K562 (cell line): ENCODE measurements around the gene UNC45A. TPM values are rescaled to one million over a fixed set of nuclear protein-coding genes. Genes with fewer than 3 reads are reported as not detected.

Experiments used
- ATF4 ChIP-seq: fragments of 450-650 bp; formaldehyde crosslinking; IDR thresholded peaks from 2 replicates; pipeline ENCODE4 v1.4.0; 2022; ENCODE audit warnings: mild to moderate bottlenecking, moderate library complexity
- ATF7 ChIP-seq: fragments of 450-650 bp; IDR thresholded peaks from 2 replicates; pipeline ENCODE4 v1.7.1; 2014; ENCODE audit warnings: mild to moderate bottlenecking, moderate library complexity
- FOXJ2 ChIP-seq: fragments of 200-800 bp; sonication (Bioruptor generic); IDR thresholded peaks from 2 replicates; pipeline ENCODE4 v1.6.1; 2016; ENCODE audit warnings: missing genetic modification characterization, missing compliant biosample characterization
- KDM2B ChIP-seq: fragments of 250-450 bp; sonication (Bioruptor Pico); IDR thresholded peaks from 2 replicates; pipeline ENCODE4 v1.8.0; 2021; ENCODE audit warnings: mild to moderate bottlenecking, moderate library complexity
- LEF1 ChIP-seq: fragments of 450-650 bp; IDR thresholded peaks from 2 replicates; pipeline ENCODE4 v1.6.1; 2016; ENCODE audit warnings: mild to moderate bottlenecking
- MIER1 ChIP-seq: fragments of 450-650 bp; IDR thresholded peaks from 2 replicates; pipeline ENCODE4 v1.6.1; 2016; ENCODE audit warnings: antibody characterized with exemption, mild to moderate bottlenecking, low read depth
- NRF1 ChIP-seq, 2 experiments: fragments of 450-650 bp; IDR thresholded peaks in 1 of 2; conservative IDR thresholded peaks in 1 of 2; 2 replicates each; pipeline ENCODE4 v1.6.1; 2014; ENCODE audit warnings: mild to moderate bottlenecking in 2 of 2
- PHF21A ChIP-seq: fragments of 450-650 bp; IDR thresholded peaks from 2 replicates; pipeline ENCODE4 v1.6.1; 2017; ENCODE audit warnings: low read depth, borderline replicate concordance
- RB1 ChIP-seq: fragments of 450-650 bp; IDR thresholded peaks from 2 replicates; pipeline ENCODE4 v1.6.1; 2017; ENCODE audit warnings: low read depth, mild to moderate bottlenecking
- RBBP5 ChIP-seq: fragments of 200-600 bp; sonication (generic); IDR thresholded peaks from 2 replicates; pipeline ENCODE4 v1.6.1; 2012; ENCODE audit warnings: borderline replicate concordance, mild to moderate bottlenecking, low read length, control low read depth, inconsistent platforms; ENCODE audit not compliant: insufficient read depth, poor library complexity, severe bottlenecking
- RNF2 ChIP-seq: sonication (generic); IDR thresholded peaks from 2 replicates; pipeline ENCODE4 v1.6.1; 2016
- SAFB2 ChIP-seq: fragments of 200-400 bp; formaldehyde crosslinking; IDR thresholded peaks from 2 replicates; pipeline ENCODE4 v1.6.1; 2018; ENCODE audit warnings: borderline replicate concordance, low read length, low read depth, moderate library complexity; ENCODE audit not compliant: severe bottlenecking
- SLC30A9 ChIP-seq: fragments of 250-450 bp; sonication (Bioruptor Pico); IDR thresholded peaks from 2 replicates; pipeline ENCODE4 v1.8.0; 2022; ENCODE audit warnings: mild to moderate bottlenecking, moderate library complexity
- SRSF1 ChIP-seq: fragments of 200-400 bp; formaldehyde crosslinking; IDR thresholded peaks from 2 replicates; pipeline ENCODE4 v1.6.1; 2017; ENCODE audit warnings: mild to moderate bottlenecking, low read depth, low read length, moderate library complexity
- STAT5B ChIP-seq: fragments of 250-450 bp; sonication (Bioruptor Pico); IDR thresholded peaks from 2 replicates; pipeline ENCODE4 v1.8.0; 2021; ENCODE audit warnings: mild to moderate bottlenecking, inconsistent platforms
- TAF1 ChIP-seq: IDR thresholded peaks from 2 replicates; pipeline ENCODE4 v1.6.1; 2011; ENCODE audit warnings: mild to moderate bottlenecking, low read length, moderate library complexity; ENCODE audit not compliant: insufficient read depth, control insufficient read depth, severe bottlenecking; ENCODE audit errors: extremely low read depth
- TBP ChIP-seq: optimal IDR thresholded peaks from 2 replicates; pipeline ENCODE3; 2011; ENCODE audit warnings: low read depth, low read length, improper control_type of control experiment
- TCF7L2 ChIP-seq: fragments of 150-350 bp; IDR thresholded peaks from 2 replicates; pipeline ENCODE4 v1.6.1; 2016; ENCODE audit warnings: low read depth, mild to moderate bottlenecking, low read length, moderate library complexity
- ZBTB17 ChIP-seq: fragments of 450-650 bp; formaldehyde crosslinking; IDR thresholded peaks from 2 replicates; pipeline ENCODE4 v1.4.0; 2020; ENCODE audit warnings: mild to moderate bottlenecking
- polyA plus RNA-seq, 8 experiments: library from polyadenylated mRNA; depleted of rRNA in 4 of 8; stranded (reverse) in 5 of 8; unstranded in 3 of 8; fragments of >200 nt; fragmentation: Nextera tagmentation in 2 of 8; fragmentation: Illumina TruSeq in 1 of 8; extraction: Ambion mirVana in 2 of 8; extraction: Trizol in 1 of 8; gene quantifications; 2 replicates each; pipeline versions ENCODE4 v1.2.1 to v1.2.3, GENCODE V29; 2011 to 2014; ENCODE audit warnings: inconsistent platforms in 1 of 8, missing spikeins in 1 of 8
- total RNA-seq, 7 experiments: library from RNA; depleted of rRNA in 6 of 7; stranded (reverse); fragments of >200 nt in 6 of 7; fragmentation: Illumina TruSeq in 2 of 7; extraction: Trizol in 2 of 7; gene quantifications; 2 replicates each; pipeline versions ENCODE4 v1.2.1 to v1.2.3, GENCODE V29; 2011 to 2021; ENCODE audit warnings: low replicate concordance in 1 of 7
- TF ChIP-seq, protein P1 (sequence below): fragments of 450-650 bp; IDR thresholded peaks from 2 replicates; pipeline ENCODE4 v1.6.1; 2016; ENCODE audit warnings: mild to moderate bottlenecking
- TF ChIP-seq, protein P2 (sequence below): sonication (generic); formaldehyde crosslinking; IDR thresholded peaks from 2 replicates; pipeline ENCODE4 v1.8.1; 2023; ENCODE audit warnings: mild to moderate bottlenecking, missing genetic modification reagents

The UNC45A gene
- total and polyA plus RNA-seq, 9 of the 15 experiments (the other 6 are each of a cell fraction or from before 2014, with no cell fraction given): 22.4 to 79.3 (median 43.7) TPM

DNA sequence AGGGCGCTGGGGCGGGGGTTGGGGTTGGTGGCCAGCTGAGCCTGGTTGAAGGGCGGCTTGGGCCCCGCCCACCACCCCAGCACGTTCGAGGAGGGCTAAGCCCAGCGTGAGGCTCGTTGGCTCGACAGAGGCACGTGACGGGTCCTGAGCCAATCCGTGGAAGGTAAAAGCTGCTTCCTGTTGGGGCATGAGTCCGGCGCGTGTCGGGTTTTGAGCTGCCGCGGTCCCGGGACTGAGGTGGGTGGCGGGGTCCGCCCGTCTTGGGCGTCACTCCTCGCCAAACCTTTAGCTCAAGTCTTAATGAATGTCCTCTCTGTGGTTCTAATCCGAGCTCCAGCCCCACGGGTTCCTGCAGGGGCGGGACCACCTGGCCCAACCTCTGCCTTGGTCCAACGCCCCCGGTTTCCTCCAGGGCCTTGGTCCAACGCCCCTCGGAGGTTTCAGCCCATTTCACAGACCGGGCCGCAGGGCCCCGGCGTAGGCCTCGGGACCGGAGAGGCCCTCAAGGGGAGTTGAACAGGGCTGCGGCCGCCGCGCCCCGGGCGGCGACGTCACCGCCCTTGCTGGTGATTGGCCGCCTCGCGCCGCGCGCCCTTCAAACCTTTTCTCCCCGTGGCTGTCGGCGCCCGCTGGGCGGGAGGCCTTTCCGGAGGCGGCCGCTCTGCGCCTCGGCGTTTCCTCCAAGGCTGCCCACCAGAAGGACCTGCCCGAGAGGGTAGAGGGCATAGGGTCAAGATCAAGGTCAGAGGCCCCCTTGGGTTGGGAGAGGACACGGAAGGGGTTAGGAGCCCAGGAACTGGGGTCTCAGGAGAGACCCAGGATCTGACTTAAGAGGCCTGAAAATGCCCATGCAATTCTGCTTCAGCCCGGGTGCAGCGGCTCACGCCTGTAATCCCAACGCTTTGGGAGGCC lies 19.9 kb downstream of the UNC45A start, which contains the start of gene RCCD1 (continued):
- TF ChIP-seq, protein P1, sequence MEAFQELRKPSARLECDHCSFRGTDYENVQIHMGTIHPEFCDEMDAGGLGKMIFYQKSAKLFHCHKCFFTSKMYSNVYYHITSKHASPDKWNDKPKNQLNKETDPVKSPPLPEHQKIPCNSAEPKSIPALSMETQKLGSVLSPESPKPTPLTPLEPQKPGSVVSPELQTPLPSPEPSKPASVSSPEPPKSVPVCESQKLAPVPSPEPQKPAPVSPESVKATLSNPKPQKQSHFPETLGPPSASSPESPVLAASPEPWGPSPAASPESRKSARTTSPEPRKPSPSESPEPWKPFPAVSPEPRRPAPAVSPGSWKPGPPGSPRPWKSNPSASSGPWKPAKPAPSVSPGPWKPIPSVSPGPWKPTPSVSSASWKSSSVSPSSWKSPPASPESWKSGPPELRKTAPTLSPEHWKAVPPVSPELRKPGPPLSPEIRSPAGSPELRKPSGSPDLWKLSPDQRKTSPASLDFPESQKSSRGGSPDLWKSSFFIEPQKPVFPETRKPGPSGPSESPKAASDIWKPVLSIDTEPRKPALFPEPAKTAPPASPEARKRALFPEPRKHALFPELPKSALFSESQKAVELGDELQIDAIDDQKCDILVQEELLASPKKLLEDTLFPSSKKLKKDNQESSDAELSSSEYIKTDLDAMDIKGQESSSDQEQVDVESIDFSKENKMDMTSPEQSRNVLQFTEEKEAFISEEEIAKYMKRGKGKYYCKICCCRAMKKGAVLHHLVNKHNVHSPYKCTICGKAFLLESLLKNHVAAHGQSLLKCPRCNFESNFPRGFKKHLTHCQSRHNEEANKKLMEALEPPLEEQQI: no peak; the same call in 1 of the 2 replicates
- peak; percentile 69 for TF ChIP-seq TAF1
- peak; percentile 98 for TF ChIP-seq ATF7
- no peak for TF ChIP-seq SRSF1
- TF ChIP-seq ZBTB17 (CRISPR knock-in tag): peak; percentile 88
- TF ChIP-seq MIER1: no peak
- TF ChIP-seq LEF1: peak; percentile 58; the same call in 1 of the 2 replicates
- TF ChIP-seq SLC30A9 (CRISPR knock-in tag): no peak
- no peak; the same call in 1 of the 2 replicates for TF ChIP-seq TCF7L2
- TF ChIP-seq NRF1 (conservative IDR thresholded peaks at IDR 0.05 in 1 of 2, IDR thresholded peaks at IDR 0.05 in 1 of 2): peak; percentile 43 to 58
- TF ChIP-seq TBP: peak; percentile 68
- no peak for TF ChIP-seq STAT5B (CRISPR knock-in tag)
- no peak for TF ChIP-seq FOXJ2 (tag)
- TF ChIP-seq KDM2B: peak; percentile 39; the same call in 1 of the 2 replicates
- peak; percentile 56 for TF ChIP-seq RBBP5
- TF ChIP-seq RNF2: peak; percentile 60; the same call in 1 of the 2 replicates
- TF ChIP-seq SAFB2: no peak
- 0 out of 2 replicates have a peak, but pooled peaks have one; percentile 19 for TF ChIP-seq ATF4 (CRISPR knock-in tag)
- TF ChIP-seq, protein P2, sequence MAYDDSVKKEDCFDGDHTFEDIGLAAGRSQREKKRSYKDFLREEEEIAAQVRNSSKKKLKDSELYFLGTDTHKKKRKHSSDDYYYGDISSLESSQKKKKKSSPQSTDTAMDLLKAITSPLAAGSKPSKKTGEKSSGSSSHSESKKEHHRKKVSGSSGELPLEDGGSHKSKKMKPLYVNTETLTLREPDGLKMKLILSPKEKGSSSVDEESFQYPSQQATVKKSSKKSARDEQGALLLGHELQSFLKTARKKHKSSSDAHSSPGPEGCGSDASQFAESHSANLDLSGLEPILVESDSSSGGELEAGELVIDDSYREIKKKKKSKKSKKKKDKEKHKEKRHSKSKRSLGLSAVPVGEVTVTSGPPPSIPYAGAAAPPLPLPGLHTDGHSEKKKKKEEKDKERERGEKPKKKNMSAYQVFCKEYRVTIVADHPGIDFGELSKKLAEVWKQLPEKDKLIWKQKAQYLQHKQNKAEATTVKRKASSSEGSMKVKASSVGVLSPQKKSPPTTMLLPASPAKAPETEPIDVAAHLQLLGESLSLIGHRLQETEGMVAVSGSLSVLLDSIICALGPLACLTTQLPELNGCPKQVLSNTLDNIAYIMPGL: peak; percentile 90; the same call in 1 of the 2 replicates
- peak; percentile 28; the same call in 1 of the 2 replicates for TF ChIP-seq PHF21A
- peak; percentile 83 for TF ChIP-seq RB1
